ENCODE measurements around the gene ZMYM2. TPM values are rescaled to one million over a fixed set of nuclear protein-coding genes. Genes with fewer than 3 reads are reported as not detected.

ZMYM2 gene
- total and polyA plus RNA-seq, 2 of the 13 experiments (the other 11 are each of a cell fraction or from before 2014, with no cell fraction given): 22.4 to 40.8 TPM

- TF ChIP-seq, protein P1, sequence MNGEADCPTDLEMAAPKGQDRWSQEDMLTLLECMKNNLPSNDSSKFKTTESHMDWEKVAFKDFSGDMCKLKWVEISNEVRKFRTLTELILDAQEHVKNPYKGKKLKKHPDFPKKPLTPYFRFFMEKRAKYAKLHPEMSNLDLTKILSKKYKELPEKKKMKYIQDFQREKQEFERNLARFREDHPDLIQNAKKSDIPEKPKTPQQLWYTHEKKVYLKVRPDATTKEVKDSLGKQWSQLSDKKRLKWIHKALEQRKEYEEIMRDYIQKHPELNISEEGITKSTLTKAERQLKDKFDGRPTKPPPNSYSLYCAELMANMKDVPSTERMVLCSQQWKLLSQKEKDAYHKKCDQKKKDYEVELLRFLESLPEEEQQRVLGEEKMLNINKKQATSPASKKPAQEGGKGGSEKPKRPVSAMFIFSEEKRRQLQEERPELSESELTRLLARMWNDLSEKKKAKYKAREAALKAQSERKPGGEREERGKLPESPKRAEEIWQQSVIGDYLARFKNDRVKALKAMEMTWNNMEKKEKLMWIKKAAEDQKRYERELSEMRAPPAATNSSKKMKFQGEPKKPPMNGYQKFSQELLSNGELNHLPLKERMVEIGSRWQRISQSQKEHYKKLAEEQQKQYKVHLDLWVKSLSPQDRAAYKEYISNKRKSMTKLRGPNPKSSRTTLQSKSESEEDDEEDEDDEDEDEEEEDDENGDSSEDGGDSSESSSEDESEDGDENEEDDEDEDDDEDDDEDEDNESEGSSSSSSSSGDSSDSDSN (CRISPR knock-in tag; IDR thresholded peaks at IDR 0.05): no peak
- no peak for TF ChIP-seq ZNF34 (CRISPR knock-in tag; IDR thresholded peaks at IDR 0.05; ENCODE audit: borderline replicate concordance)
Observed at GRCh38 chr13:20077086-20077485, 118.6 kb downstream of the ZMYM2 start (continued).

DNA sequence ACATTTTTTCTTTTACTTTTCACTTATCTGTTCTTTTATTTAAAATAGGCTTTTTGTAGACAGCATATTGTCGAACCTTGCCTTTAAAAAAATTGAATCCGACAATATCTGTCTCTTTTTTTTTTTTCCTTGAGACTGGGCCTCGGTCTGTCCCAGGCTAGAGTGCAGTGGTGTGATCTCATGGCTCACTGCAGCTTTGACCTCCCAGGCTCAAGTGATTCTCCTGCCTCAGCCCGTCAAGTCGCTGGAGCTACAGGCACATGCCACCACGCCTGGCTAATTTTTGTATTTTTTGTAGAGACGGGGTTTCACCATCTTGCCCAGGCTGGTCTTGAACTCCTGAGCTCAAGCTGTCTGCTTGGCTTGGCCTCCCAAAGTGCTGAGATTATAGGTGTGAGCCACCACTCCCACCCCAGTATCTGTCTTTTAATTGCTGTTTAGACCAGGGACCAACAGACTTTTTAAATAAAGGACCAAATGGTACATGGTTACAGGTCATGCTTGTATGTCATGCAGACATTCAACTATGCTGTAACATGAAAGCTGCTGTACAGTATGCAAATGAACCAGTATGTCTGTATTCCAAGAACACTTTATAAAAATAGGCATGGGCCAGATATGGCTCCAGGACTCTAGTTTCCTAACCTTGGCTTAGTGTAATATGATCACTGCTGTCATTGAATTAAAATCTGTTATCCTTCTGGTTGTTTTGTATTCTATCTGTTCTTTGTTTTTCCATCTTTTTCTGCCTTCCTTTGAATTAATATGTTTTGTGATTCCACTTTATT lies 122.0 kb downstream of the ZMYM2 start:
- in situ Hi-C loops (cut with HindIII; ENCODE audit: extremely low pct_ligation_motif_present, low pct_unique_long_range_greater_than_20kb): no loop called here
- DNase-seq (ENCODE audit: low spot score) (no peak), ATAC-seq (no peak), FAIRE-seq (no peak)
- BruUV-seq (replicated peaks): no TSS peak
- Histone ChIP-seq H3K4me3 (replicated peaks in 1 of 3; ENCODE audit: insufficient read depth in 1 of 3, low read depth in 2 of 3, low read length in 3 of 3) (no peak overlapping the region), H3K9ac (ENCODE audit: insufficient read depth, low read depth, low read length) (no peak overlapping the region), H4K20me1 (ENCODE audit: insufficient read depth, low read length) (no peaks in the 10 kb centered on the region), H3K9me3 (ENCODE audit: low read length) (no peaks in the 10 kb centered on the region), H3K4me2 (ENCODE audit: low read depth, low read length) (no peak overlapping the region), H3K4me1 (ENCODE audit: insufficient read depth, low read length) (no peaks in the 10 kb centered on the region), H3K79me2 (ENCODE audit: insufficient read depth, low read length) (no peaks in the 10 kb centered on the region), H3K27ac (ENCODE audit: extremely low read length, insufficient read depth, low read length) (no peak overlapping the region), H3K36me3 (replicated peaks in 1 of 2; ENCODE audit: control insufficient read depth in 1 of 2, insufficient read depth in 2 of 2, low read length in 2 of 2) (peaks cover 2 to 12% of the 10 kb centered on the region in 2 experiments; a peak in 4 of 5 replicates), H3K27me3 (ENCODE audit: control insufficient read depth in 1 of 2, insufficient read depth in 2 of 2, low read length in 2 of 2) (no peaks in the 10 kb centered on the region), H2AFZ (ENCODE audit: low read length) (no peak overlapping the region)
- TF ChIP-seq KLF15 (CRISPR knock-in tag; IDR thresholded peaks at IDR 0.05; ENCODE audit: borderline replicate concordance): no peak
- TF ChIP-seq ZNF572 (CRISPR knock-in tag; IDR thresholded peaks at IDR 0.05): no peak
- TF ChIP-seq, protein P2, sequence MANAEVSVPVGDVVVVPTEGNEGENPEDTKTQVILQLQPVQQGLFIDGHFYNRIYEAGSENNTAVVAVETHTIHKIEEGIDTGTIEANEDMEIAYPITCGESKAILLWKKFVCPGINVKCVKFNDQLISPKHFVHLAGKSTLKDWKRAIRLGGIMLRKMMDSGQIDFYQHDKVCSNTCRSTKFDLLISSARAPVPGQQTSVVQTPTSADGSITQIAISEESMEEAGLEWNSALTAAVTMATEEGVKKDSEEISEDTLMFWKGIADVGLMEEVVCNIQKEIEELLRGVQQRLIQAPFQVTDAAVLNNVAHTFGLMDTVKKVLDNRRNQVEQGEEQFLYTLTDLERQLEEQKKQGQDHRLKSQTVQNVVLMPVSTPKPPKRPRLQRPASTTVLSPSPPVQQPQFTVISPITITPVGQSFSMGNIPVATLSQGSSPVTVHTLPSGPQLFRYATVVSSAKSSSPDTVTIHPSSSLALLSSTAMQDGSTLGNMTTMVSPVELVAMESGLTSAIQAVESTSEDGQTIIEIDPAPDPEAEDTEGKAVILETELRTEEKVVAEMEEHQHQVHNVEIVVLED (CRISPR knock-in tag; IDR thresholded peaks at IDR 0.05; ENCODE audit: borderline replicate concordance): no peak
- POLR2A ChIA-PET: no interaction called here
- intact Hi-C loops (cut with micrococcal nuclease; ENCODE audit: unreplicated experiment): no loop called here
- WGBS (ENCODE audit: low lambda C conversion rate): 97% methylated on average over 7 of the region's 7 CpGs
- CTCF ChIA-PET (ENCODE audit: low intra/inter-chr PET ratio, low total read pairs): no interaction called here
